Activated effector memory CD4-positive, alpha-beta T cell treated with Interleukin-2 at 50 U/mL for 16 hours (primary cell): ENCODE measurements around the gene SARDH.

Experiments
- DNase-seq: peaks from one replicate; pipeline ENCODE4 v3.0.0-alpha.2; 2020

Gene SARDH

DNA sequence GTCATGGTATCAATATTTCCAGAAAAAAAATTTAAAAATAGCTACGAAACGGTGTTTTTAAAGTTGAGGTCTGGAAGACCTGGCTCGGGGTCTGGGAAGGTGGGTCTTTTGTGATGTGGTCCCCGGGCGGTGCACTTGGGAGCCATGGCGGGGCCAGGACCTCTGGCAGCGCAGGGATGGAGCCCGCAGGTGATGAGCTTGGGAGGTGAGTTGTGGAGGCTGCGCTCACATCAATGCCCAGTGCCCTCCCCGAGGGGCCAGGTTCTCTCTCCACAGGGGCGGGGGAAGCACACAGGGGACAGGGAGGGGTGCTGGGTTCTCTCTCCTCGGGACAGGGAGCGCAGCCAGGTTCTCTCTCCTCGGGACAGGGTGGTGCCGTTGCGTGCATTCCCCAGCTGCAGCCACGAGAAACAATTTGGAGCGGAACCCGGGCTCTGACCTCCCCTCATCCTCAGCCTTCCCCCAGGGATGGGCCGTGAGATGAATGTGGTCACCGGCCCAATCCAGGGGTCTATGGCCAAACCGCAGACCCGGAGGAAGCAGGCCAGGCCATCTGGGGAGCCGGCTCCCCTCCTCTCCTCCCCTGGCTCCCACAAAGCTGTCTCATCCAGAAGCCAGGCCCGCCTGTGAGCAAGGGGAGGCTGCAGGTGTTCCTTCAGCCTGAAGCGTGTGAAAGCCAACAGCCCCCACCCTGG lies 76.2 kb downstream of the SARDH start:
- no peak for DNase-seq

DNA sequence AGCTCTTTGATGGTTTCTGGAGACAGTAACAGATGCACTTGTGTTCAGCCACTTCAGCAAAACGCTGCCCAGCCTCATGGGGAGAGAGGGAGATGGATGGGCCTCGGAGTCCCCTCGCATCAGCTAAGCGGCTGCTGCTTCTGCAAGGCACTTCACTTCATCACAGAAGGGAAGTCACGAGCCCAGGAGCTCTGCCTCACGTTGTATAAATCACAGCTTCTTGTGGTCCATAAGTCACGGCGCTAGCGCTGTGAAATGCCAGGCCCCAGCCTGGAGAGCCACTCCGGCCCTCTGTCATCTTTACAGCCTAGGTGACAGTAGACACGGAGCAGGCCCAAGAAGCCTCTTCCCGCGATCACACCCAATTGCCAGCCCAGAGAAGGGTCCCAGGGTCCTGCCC lies 78.6 kb downstream of the SARDH start:
- DNase-seq, result no peak

DNA sequence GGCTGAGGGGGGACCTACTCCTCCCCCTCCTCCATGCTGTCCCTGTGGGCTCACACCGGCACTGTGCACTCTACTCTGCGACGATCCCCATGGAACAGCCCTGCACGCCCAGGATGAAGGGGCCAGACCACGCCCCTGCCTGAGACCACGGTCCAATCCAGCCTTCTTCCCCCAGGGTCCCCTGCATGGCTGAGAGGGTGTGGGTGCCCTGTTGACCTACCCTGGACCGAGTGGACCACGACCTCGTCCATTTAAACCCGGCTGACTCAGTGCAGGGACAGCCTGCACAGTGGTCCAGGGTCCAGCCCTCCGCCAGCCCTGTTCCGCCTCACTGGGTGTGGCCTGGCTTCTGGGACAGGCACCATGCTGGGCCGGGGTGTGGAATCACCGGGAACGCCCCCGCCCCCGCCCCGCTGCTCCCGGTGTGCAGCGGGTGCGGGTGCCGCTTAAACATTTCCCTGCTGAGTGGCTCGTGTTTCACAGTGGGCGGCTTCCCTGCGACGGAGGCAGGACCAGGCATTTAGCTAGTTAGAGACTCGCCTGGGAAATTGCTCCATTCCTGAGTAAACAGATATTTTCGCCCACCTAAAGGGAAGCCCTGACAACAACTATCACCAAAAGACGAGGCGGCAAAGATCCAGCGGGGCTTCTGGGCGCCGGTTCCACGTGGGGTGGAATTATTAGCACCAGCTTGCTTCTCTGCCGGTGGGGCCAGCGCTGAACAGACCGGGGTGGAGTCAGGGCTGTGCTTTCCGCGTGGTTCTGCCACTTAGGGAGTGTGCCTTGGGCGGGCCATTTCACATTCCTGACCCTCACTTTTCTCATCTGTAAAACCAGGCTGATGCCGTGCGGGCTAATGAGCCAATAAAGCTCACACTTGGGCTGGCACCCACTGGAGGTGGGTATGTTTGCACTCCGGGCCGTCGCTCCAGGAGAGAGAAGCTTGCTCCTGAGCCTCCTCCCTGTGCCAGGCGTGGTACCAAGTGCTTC lies 79.4 kb downstream of the SARDH start:
- no peak for DNase-seq

DNA sequence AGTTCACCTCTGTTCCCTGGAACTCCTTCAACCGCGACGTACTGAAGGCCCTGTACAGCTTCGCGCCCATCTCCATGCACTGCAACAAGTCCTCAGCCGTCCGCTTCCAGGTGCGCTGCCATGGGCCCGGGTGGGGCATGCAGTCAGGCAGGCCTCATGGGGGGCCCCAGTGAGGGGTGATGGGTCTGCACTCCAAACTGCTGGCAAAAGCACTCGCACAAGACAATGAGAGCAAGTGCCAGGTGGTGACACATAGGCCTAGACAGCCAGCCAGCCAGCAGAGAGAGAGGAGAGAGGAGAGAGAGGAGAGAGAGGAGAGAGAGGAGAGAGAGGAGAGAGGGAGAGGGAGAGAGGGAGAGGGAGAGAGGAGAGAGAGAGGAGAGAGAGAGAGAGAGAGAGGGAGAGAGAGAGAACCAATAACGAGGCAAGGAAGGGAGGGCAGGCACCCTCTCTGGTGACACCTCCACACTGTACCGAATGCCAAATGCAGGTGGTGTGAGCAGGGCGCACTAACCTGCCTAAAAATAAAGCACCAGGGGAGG lies 81.0 kb downstream of the SARDH start:
- DNase-seq, result no peak

DNA sequence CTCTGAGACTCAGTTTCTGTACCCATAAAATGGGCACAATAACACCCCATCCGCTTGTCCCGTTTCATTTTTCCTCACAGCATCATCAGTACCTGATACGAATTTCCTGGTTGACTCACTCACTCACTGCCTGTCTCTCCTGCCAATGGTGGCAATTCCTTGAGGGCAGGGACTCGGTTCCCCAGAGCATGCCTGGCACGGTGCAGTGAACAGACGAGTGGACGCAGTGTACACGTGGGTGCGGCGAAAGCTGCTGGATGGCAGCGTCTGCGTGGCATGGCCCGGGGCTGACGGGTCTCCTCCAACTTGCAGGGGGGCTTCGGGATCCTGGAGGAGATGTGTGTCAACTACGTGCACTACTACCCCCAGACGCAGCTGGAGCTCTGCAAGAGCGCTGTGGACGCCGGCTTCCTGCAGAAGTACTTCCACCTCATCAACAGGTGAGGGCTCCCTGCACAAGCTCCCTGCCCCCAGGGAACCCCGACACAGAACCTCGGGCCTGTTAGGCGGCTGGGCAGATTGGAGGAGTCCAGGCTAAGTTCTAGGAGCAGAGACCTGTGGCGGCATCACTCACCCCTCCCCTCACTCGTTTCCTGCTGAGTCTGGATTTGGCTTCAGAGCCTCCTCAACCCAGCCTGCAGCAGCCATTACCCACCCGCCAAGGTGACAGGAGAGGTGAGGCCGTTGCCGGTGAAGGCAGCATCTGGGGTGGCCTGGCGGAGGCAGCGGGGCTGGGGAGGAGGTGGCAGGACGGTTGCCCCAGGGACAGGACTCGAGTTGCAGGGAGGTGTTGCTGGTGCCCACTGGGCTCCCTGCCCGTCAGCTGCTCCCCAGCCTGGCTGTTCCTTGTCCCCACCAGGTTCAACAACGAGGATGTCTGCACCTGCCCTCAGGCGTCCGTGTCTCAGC lies 81.7 kb downstream of the SARDH start:
- DNase-seq, result peak; percentile 41

DNA sequence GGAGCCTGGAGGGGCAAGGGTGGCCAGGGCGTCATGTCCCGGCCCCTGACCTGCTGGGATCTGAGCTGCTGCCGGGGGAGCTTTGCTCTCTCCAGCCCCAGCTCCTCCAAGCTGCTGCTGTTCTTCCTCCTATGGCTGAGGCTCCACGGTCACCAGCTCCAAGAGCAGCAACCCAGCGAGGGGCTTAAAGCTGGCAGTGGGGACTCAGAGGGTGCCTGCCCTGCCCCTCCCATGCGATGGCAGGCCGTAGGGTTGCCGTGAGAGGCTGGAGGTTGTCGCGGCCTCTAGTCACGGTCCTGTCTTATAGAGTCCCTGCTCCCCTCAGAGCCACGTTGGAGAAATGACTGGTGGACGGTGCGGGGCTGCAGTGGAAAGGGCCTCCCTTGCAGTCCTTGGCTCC lies 82.5 kb downstream of the SARDH start:
- DNase-seq, result no peak

DNA sequence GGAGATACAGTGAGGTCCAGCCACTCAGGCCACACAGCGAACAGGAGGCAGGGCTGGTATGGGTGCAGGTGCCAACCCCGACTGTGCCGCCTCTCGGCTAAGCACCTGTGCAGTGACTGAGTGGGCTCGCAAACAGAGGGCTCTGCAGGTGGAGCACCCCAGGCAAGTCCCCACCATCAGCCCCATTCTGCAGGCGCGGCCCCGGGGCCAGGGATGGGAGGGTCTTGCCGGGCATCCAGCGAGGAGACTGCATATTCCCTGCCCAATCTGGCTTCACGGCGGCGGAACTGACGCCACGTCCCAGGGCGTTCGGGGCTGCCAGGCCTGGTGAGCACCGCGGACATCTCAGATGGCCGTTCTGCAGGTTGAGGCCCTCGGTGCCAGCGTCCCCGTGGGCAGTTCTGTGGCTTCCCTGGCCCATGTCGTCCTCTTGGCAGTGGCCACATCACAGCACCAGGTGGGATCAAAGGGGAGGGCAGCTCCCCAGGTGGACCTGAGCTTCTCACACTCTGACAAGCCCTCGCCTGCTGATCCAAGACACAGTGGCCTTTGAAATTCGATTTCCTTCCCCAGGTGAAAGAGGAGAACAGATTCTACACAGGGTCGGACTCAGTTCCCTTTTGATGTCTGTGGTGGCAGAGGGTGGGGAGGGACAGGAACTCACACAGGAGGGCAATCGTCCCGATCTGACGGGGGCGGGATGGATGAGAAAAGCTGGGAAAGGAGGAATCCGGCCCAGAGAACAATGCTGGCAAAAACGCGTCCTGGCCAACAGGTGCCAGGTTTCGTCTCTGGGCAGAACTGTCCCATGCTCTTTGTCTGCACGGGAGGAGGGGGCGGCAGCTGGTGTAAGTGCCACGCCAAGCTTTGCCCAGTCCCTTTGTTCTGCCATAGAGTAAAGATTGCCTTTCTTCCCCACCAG lies 83.2 kb downstream of the SARDH start:
- DNase-seq, result no peak

DNA sequence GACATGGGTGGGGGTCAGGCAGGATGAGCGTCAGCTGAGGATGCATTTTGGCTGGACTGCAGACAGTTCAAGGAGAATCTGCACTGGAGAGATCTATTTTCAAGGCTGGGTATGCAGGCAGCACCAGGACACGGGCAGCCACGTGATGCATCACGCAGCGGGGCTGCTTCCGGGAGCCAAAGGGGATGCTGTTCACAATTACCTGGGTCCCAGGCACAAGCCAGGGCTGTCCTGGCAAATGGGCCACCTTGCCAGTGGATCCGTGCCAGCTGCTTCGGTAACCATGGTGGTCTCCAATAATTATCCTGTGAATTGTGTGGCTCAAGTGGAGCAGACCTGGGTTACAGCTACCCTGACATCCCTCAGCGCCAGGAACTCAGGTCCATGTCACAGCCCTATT lies 84.5 kb downstream of the SARDH start:
- no peak for DNase-seq

DNA sequence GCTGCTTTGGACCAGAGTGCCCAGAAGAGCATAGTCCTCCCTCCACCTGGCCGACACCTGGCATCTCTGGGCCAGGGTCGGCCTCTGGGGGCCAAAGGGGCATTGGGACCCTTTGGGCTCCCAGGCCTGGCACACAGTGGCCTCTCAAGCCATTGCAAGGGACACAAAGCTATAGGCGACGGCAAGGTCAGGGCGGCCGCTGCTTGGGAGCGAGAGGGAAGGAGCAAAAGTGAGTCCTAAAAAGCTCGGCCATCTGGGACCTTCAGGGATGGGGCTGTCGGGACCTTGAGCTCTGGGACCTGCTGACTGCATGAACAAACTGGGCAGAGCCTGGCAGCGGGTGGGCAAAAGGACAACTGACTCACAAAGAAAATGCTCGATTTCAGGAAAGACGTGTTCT lies 88.1 kb downstream of the SARDH start:
- no peak for DNase-seq

DNA sequence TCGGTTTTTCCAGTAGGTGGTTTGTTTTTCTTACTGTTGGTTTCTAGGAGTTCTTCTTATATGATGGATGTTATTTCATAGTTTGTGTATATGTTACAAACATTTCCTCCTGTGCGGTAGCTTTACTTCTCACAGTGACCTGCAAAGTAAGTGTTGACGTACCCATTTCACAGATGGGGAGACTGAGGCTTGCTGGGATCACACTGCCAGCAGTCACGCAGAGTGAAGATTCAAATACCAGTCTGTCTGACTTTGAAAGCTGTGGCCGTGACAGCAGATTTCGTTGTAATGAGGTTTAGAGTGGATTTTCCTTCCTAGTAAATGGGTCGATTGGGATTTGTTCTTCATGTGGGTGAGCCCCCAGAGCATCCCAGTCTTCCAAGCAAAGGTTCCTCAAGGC lies 89.0 kb downstream of the SARDH start:
- no peak for DNase-seq

DNA sequence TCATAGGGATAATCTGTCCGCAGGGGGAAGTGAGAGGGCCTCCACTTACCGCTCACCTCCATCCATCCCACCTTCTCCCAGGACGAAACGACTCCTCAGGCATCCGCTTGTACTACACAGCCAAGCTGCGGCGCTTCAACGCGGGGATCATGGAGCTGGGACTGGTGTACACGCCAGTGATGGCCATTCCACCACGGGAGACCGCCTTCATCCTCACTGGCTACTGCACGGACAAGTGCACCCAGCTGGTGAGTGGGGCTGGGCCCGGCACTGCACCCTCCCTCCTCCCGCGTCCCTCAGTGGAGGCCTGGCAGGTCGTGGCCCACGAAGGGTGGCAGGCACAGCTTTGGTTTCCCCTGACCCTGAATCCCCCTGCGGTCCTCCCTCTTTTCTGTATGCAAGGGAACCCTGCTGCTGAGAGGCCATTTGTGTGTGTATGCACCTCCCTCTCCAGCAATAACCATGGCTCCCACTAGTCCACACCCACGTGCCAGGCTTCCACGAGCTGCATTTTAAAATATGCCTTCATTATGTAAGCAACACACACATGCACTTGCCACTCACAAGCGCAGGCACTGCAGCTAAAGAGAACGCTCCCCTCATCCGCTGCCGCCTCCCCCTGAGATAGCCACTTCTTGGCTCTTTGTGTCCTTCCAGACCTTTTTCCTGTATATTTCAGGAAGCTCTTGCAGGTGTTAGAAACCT lies 90.2 kb downstream of the SARDH start:
- no peak for DNase-seq

DNA sequence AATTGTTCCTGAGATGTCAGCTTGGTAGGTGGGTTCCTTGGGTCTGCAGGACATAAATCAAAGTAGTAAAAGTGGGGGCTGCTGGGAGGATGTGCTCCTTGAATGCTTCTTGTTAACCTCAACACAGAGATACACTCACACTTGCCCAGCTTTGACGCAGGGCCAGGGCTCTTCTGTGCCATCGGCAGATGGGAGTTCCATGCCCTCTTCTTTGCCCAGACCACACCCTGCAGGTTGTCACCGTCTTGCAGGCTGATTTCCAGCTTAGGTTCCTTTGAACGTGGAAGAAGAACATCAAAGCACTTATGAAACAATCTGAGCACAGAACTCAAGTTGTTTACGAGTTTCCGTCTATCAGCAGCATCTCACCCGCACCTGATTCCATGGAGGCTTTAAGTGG lies 91.0 kb downstream of the SARDH start:
- DNase-seq, result no peak

DNA sequence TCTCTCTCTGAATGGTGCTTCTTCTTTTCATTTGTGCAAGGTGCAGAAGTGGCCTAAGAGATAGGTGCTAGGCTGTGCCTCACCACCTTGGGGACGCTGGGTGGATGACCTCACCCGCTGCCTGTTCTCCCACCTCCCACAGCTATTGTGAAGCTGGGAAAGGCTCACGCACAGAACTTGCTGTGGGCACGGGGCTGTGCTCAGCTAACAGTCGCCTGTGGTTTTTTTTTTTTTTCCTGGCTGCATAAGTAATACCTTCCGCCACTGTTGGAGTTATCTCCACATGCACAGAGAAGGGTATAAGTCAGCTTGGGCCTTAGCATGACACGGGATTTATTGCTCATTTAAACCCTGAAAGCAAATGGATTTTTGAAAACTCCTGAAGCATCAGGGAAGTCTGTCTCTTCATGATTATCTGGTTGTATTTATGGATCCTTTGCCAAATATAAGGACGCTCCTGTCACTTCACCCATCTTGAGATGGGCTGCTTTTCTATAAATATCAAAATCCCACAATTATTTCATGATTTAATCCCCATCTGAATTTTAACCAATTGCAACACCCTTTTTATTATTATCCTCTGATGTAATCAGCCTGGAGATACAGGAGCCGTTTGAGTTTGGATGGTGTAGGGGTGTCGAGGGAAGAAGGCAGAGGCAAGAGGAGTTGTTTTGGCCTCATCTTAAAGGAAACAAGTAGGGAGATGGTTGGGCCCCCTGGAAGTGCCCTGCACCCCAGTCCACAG lies 93.0 kb downstream of the SARDH start:
- DNase-seq, result no peak

DNA sequence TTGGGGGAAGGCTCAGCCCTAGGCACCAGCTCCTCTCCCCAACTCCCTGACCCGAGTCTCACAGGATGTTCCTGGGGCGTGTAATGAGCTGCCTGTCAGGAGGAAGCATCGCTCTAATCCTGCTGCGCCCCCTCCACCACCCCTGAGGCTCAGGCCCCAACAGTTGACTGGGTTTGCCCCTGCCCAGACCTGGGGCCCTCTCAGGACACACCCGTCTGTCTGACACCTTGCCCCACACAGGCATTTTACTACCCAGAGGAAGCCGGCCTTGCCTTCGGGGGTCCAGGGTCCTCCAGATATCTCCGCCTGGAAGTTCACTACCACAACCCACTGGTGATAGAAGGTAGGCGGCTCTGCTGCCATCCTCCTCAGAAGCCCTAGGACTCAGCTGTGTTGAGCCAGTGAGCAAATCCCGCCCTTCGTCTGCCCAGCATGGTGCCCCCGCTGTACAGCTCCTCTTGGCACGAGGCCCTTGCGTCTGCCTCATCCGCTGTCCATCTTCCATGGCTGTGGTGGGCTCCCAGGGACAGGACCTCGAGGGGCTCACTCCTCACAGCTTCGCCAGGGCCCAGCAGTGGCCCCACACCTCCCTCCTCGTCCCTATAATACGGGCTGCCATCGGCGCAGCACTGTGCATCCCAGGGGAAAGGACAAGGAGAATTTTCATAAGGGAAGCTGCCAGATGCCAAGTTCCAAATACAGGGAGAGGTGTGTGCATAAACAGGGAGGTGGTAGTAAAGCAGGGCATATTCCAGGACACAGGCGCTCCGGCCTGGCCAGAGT lies 94.0 kb downstream of the SARDH start:
- DNase-seq, result no peak

DNA sequence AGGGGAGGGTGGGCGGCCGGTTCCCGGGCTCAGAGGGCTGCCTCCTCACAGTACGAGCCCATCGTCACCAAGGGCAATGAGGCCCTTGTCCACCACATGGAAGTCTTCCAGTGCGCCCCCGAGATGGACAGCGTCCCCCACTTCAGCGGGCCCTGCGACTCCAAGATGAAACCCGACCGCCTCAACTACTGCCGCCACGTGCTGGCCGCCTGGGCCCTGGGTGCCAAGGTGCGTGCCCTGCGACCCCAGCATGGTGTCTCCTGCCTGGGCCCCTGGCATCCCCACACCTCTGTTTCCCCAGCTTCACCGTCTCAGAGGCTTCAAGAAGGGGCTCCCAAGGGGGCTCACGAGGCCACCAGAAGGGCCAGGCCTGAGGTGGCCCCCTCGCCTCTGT lies 94.8 kb downstream of the SARDH start:
- no peak for DNase-seq

DNA sequence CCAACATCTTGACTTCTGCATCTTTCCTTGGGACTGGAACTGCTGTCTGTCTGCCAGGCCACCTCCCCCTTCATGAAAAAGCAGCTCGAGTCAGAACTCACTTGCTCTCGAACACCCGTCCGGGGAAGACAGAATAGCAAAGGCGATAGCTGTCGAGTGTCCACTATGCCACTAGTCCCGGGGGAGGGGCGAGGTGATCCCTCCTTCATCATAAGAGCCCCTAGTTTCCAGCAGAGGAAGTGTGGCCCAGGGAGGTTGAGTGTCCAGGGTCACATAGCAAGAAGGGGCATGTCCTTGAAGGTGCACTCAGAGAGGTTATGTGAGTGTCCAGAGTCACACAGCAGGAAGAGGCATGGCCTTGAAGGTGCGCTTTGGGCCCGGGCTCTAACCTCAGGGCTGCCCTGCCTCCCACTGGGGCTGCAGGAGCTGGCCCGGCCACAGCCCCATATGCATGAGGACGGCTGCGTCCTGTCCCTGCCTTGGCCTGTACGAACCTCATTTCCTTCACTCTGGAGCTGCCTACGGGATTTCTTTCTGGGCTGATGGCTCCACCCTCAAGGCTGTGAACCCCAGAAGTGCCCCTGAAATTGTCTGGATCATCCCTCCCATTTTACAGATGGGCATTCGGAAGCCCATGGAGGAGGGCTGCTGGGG lies 95.3 kb downstream of the SARDH start:
- DNase-seq, result no peak

DNA sequence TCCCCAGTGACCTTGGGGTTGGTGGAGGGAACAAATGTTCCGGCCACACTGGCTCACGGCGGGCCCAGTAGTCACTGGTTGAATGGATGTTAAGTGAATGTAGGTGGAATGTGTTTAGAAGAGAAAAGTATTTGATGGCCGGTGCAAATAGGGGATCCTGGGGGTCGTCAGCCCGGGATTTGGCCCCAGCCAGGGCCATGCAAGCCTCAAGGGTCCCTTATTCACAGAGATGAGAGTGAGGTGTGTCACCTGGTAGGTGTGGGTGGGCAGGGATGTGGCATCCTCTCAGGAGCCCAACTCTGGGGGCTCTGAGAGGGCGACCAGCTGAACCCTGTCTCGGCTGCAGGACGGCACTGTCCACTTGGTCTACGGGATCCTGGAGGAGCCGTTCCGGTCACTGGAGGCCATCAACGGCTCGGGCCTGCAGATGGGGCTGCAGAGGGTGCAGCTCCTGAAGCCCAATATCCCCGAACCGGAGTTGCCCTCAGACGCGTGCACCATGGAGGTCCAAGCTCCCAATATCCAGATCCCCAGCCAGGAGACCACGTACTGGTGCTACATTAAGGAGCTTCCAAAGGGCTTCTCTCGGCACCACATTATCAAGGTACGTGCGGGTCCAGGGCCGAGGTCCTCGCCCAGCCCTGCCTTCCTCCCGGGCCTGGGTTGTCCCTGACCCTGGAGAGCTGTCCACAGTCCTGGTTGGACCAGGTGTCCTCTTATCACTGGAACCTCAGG lies 96.1 kb downstream of the SARDH start:
- DNase-seq, result no peak

DNA sequence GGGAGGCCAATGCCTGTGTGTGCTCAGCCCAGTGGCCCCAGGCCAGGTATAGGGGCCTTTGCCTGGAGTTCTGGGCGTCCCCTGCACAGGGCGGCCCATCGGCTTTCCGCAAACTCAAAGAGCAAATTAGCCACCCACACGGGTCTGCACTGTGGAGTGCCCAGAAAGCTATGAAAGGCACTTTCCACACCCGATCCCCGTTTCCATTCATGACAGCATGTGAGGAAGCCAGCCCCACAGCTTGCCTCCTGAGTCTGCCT lies 96.8 kb downstream of the SARDH start:
- no peak for DNase-seq
